NCI-H345 treated with DMSO at 0.1 percent for 48 hours (cell line): Measurements from ENCODE around the gene CMTM8.

Experiments
- DNase-seq: peaks from one replicate; lab custom pipeline; 2025; ENCODE audit not compliant: unreplicated experiment; lab: John Stamatoyannopoulos, UW

The CMTM8 gene

GRCh38 chr3:32334675-32335074 is 96.2 kb downstream of the CMTM8 start:
- no peak for DNase-seq

GRCh38 chr3:32335365-32336112 is 97.1 kb downstream of the CMTM8 start:
- no peak for DNase-seq

DNA sequence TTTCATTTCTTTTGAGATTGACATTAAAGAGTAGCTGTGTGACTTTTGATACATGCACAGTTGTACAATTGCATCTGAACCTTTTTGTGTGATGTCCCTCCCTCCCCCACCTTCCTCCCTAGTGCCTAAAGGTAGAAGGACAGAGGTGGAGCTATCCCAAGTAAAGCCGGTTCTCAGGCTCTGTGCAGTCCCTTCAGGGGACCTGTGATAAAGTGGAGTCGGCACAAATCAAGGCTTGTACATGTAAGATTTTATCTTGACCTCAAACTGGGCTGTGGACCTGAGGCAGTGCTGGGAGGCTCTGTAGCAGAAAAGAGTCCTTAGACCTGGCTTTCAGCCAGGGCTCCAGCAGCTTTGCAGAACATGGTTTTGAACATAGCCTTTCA is 97.6 kb downstream of the CMTM8 start:
- no peak for DNase-seq

- no peak for DNase-seq
Observed at GRCh38 chr3:32337505-32337904, 99.0 kb downstream of the CMTM8 start.

GRCh38 chr3:32340039-32340438 is 101.6 kb downstream of the CMTM8 start:
- peak; percentile 42 for DNase-seq

- DNase-seq, result no peak
Observed at GRCh38 chr3:32340611-32341365, 102.3 kb downstream of the CMTM8 start.

DNA sequence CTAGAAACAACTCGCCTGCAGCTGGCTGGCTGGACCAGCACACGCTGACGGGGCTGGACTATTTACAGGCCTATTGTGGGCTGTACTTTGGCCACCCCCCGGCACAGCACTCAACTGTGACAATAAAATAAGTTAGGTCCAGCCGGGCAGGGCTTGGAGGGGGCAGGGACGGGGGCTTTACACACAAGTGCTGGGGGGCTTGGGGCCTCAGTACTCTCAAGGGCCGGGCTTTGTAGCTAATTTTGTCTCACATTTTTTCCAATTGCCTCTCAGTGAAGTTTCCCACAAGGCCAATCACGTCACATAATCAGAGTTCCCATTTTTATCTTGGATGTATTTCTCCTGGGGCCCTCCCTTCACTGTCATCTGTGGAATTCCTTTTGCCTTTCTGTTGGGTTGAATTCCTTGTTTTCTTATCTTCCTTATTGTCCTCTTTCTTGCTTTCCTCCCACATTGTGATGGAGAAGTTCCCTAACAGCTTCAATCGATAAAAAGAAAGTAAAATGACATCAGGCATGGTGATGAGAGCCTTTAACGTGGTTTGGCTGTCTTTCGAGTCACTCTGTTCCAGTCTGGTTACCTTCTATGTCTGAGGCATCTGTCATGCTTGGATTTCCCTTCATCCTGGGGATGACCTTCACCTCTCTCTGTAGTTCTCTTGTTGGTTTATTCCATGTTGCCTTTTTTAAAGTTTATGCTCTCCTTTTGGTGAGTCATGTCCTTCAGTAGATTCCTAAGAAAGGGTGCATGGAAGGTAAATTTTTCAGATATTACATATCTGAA is 109.1 kb downstream of the CMTM8 start:
- no peak for DNase-seq

- DNase-seq, result no peak
Observed at GRCh38 chr3:32349184-32349583, 110.7 kb downstream of the CMTM8 start.

GRCh38 chr3:32352563-32352962 is 114.1 kb downstream of the CMTM8 start:
- no peak for DNase-seq

DNA sequence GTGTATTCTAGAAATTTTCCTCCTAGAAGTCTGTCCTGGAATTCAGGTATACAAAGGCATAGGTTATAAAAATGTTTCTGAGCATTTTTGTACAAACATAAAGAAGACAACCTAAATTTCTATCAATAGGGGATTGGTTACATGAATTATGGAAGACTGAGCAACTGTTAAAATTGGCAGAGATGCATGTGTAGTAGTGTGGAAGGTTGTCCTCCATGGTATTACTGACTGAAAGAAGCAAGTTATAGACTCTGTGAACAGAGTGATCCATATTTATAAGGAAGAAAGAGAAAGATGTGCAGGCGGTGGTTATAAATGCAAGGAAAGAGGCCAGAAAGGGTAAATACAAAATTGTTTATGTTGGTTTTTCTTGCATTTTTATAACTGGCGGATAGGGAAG is 114.9 kb downstream of the CMTM8 start:
- DNase-seq, result no peak

DNA sequence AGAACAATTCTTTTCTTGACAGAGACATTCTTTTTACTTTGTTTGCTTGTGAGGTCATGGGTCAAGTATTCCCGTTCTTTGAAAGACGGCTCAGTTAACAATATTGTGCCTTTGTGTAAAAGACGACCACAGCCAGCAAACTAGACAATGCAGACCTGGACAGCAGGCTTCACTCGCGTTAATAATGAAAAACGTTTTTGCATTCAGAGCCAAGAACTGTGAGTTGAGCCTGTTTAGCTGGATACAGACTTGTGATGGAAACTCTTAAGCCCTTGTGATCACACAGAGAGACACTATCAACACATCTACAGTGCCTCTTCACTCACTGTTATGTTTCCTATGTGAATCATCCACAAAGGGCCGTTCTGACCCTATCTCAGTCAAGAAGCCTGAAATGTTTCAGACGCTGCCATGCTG is 115.9 kb downstream of the CMTM8 start:
- no peak for DNase-seq

DNA sequence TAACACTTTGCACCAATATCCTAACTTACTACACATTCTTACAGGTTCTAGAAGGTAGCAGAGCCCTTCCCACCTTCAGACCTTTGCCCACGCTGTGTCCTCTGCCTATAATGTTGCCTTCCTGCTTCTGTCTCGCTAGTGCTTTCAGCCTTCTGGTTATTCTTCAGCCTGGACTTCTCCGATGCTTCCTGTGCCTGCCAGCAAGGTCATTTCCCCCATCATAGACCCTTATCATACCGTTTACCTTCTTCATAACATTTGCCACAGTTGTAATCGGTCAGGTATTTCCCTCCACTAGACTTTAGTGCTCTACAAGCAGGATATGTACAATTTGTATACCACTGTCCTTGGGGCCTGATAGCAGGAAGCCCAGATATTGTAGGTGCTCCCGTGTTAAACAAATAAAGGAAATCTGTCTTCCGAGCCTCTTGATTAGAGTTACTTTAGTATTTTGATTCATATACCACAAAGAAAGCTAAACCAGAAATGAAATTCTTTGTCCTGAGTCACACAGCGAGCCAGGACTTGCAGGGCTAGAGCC is 117.3 kb downstream of the CMTM8 start:
- DNase-seq, result no peak

DNA sequence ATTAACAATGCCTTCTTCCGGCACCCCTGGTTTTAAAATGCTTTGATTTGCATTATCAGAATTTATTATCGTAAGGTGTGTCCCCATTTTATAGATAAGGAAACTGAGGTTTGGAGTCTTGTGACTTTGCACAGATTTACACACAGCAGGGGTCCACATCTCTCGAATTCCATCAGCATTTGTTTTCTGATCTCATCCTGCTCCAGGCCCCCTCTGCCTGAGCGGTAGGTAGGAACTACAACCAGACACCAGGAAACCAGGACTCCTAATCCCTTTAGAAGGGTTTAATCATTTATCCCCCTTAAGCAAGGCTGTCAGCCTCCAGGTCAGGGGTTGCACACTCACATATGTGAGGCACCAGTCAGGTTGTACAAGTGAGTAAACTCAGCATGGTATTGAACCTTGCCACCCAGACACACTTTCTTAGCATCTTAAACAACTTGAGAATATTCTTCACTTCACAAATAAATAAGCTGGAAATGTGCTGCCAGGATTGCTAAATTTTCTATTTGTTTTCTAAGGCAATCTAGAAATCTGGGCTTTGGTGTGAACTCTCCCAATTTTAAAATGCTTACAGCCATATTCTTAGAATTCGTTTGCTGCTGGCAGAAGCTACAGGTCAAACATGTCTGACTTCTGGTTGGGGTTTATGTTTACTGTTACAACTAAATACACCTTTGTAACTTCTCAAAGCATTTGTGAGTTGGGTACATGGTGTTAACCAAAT is 121.4 kb downstream of the CMTM8 start:
- no peak for DNase-seq

- no peak for DNase-seq
Observed at GRCh38 chr3:32360493-32360827, 122.0 kb downstream of the CMTM8 start.

GRCh38 chr3:32366638-32367397 is 128.3 kb downstream of the CMTM8 start:
- no peak for DNase-seq

- DNase-seq, result no peak
Observed at GRCh38 chr3:32367442-32367841, 129.0 kb downstream of the CMTM8 start.

- no peak for DNase-seq
Observed at GRCh38 chr3:32371461-32372212, 133.2 kb downstream of the CMTM8 start.

DNA sequence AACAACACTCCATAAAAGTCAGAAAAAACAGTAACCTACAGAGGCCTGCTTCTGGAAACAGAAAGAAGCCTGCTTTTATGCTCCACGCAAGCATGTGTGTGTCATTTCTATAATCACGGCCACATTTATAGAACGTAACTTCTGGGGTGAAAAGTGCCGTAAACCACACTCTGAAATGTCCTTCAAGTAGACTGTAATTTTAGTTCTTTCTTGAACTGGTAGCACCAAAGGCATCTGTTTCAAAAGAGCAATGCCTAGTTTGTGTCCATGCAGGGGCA is 133.7 kb downstream of the CMTM8 start:
- no peak for DNase-seq

GRCh38 chr3:32373276-32373675 is 134.8 kb downstream of the CMTM8 start:
- DNase-seq, result no peak

GRCh38 chr3:32373844-32374243 is 135.4 kb downstream of the CMTM8 start:
- no peak for DNase-seq
